ENCODE results near the gene PRKCD.

- no peak for TF ChIP-seq EZH2 (IDR thresholded peaks at IDR 0.05; ENCODE audit: insufficient read depth, poor library complexity, severe bottlenecking)
- TF ChIP-seq EZH2phosphoT487 (IDR thresholded peaks at IDR 0.05; ENCODE audit: insufficient read depth, low read depth), result no peak
Observed at GRCh38 chr3:53234130-53234840, 73.3 kb downstream of the PRKCD start.

Measured in GM23248 (cell line).